Brain pericyte (primary cell): ENCODE results near the gene OR2AE1.

Experiments used
- DNase-seq: peaks from one replicate; pipeline ENCODE4 v3.0.0-alpha.2; 2012; ENCODE audit warnings: low read depth, low spot score

The OR2AE1 gene

GRCh38 chr7:99860281-99861127 lies 16.3 kb downstream of the OR2AE1 start:
- DNase-seq, result no peak

DNA sequence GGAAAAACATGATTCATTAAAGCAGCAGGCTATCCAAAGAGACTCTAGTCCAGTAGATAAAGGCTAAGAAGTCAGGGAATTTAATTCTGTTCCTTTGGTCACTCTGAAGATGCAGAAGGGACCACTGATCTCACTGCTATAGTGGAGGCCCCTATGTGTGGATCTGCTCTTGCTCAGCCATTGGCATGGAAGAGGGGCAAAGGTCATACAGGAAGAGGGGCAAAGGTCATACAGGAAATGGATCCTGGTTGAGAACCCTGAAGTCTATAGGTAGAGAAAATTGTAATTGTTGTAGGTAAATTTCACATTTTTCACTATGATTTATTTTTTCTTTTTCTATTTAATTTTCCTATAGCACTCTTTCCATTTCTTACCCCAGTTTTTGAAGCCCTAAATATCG lies 21.6 kb downstream of the OR2AE1 start:
- no peak for DNase-seq

DNA sequence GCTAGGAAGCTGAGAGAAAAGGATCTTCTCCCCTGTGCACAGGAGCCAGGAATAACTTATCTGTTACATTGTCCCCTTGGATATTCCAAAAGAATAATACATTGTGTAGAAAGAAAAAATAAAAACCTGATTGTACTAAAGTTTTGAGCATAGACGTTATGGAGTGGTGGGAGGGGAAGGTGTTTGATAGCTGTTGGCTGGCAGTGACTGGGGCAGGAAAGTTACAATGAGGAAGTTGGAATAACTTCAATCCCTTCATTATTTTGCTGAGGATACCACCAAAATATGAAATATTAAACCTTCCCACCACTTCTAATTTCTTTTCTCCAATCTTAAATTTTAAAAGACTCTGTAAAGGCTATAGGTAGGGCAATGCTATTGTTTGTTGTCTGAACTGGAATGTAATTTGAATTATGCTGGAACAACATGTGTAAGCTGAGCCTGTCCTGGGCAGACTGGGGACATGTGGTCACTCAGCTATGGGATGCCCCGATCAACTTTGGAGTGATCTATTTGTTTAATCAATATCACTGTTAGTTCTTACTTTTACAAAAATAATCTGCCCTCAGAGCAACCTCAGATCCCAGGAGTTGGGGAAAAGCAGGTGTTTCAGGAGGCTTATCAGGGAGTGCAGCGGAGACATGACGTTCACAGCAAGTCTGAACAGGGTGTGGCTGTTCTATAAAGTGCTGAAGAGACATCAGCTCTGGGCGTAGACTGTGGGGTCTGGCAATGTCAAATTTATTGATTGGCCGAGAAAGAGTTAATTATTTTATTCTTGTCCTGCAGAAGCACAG lies 28.2 kb downstream of the OR2AE1 start:
- no peak for DNase-seq

GRCh38 chr7:99844328-99844727 lies 32.5 kb downstream of the OR2AE1 start:
- no peak for DNase-seq

DNA sequence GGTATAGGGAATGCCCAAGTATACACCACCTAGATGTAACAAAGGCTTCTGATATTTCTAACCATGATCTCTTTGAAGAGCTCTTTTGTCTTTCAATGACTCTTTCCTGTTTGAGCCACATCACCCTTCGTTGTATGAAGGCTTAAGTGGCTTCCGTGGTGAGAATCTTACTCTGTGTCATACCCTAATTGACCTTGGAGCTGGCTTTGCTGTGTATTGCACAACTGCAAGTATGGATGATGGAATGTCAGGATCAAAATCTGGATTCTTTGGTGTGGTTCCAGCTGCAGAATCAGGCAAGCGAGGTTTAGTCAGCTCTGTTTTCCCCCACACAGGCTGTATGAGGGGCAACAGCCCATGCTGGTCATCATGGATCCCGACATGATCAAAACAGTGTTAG lies 33.0 kb downstream of the OR2AE1 start:
- no peak for DNase-seq

GRCh38 chr7:99842926-99843325 lies 33.9 kb downstream of the OR2AE1 start:
- no peak for DNase-seq

- DNase-seq, result no peak
These were observed 36.5 kb downstream of the OR2AE1 start for GRCh38 chr7:99840136-99840869.

DNA sequence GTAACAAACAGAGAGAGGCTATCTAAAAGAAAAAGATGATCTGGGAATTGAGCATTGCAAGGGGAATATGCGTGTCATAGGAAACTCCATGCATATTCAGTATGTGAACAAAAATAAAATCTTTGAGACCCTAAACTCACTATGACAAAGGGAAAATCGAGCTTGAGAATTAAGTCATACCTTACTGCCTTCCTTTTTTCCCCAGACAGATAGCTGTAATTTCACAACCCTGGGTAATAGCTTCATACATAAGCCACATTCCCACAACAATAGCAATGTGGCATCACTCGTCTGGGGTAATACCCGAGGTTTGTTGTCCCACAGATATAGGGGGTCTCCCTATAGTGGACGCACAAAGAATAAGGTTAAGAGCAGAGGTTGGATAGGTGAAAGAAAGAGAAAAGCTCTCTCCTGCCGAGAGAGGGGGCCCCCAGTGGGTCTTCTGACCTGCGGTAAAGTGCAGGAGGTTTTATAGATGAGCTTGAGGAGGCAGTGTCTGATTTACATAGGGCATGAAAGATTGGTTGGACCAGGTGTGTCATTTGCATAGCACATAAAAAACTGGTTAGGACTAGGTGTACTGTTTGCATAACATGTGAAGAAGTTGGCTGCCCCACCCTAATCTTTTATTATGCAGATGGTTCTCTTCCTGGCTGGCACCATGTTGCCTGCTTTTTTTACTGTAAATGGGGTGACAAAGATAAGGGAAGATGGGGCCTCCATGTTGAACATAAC lies 37.4 kb downstream of the OR2AE1 start:
- no peak for DNase-seq

GRCh38 chr7:99837649-99838361 lies 39.0 kb downstream of the OR2AE1 start:
- no peak for DNase-seq

DNA sequence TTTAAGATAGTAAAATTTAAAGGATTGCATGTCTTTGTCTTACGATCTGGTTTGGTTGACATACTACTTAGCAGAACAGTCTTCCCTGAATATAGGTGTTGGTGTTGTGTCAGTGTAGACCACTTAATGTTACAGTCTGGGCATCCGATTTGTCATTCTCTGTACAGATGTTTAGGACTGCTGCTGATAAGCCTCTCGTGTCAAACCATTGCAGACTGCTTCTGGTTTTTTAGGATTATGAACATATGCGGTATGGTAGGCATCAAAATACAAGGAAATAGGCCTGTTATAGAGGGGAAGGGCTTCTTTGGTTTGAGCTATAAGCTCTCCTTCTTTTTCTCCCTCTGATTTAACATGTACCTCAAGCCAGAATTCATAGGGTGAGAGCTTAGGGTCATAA lies 41.6 kb downstream of the OR2AE1 start:
- no peak for DNase-seq

DNA sequence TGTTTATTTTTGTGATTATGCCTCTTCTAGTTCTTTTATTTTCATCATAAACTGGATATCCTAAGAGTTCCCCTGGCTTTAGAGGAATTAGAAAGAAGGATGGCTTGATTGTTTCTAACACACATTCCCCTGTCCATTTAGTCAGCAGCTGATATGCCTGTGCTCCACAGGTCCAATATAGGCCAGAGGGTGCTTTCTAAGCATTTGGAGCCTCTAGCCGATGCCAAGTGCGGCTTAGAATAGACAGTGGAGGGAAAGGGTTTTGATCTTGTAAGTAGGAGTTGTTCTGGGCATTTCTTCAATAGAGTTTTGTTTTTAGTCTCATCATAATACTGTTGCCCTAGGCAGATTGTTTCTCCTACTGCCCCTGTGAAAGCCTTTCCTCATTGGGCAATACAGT lies 42.5 kb downstream of the OR2AE1 start:
- no peak for DNase-seq

DNA sequence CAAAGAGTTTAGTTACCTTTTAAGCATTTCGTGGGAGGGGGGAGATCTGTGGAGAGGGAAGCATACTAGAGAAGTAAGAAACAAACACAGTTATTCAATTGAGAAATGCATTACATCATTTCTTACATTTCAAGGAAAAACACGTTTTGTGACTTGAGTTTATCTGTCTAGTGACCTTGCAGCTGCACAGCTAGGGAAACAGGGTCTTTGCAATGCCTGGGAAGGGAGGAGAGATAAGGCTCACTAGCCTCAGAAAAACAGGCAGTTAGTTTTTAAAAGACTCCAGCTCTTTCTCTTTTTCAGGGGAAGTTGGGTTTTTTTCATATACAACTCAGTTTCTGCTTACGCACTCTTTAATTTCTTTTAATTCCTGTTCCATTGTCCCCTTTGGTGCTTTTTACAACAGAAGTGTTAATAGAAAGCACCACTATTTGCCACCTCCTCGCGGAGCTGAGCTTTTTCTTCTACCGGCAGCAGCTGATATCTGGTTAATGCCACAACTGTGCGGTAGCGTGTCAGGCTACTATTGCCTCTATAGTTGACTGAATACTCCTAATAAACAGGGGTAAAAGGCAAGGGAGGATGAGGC lies 43.5 kb downstream of the OR2AE1 start:
- DNase-seq, result no peak

- no peak for DNase-seq
These were observed 45.2 kb downstream of the OR2AE1 start for GRCh38 chr7:99831595-99831994.

GRCh38 chr7:99829524-99830160 lies 47.2 kb downstream of the OR2AE1 start:
- no peak for DNase-seq

- DNase-seq, result no peak
These were observed 48.0 kb downstream of the OR2AE1 start for GRCh38 chr7:99828811-99829210.

DNA sequence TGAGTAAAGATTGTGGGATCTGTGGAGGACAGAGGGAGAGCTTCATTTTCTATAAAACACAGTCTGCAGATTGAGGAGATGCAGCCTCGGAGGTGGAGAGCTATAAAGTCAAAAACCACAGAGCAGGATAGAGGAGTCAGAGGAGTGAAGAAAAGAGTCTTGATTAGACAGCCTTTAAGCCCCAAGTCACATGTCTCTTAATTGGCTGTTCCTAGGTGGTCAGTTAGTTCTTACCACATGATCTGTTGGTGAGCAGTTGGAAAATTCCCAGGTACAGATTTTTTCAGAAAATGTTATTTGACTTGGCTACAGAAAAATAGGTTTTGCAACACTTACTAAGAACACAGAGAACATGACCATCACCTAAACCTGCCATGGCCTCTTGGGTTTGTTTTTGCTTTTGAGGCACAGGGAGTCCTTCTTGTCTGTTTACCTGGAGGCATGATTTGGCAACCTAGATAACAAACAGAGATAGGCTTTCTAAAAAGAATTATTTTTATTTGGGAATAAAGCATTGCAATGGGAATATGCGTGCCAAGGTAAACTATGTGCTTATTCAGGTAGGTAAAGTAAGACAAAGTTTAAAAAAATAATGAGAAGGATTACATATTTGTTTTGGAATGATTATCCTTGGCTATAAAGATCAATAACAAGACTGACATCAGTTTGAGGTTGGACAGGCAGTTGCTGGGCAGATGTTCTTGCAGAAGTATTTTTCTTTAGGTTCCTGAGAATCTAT lies 49.6 kb downstream of the OR2AE1 start:
- no peak for DNase-seq
